GM18951 (cell line): ENCODE results near the gene TEAD3.

Source experiments
- POLR2A ChIP-seq: IDR thresholded peaks from 4 replicates; pipeline ENCODE4 v1.6.1; 2011; ENCODE audit warnings: mild to moderate bottlenecking; ENCODE audit not compliant: insufficient read length, insufficient read depth; ENCODE audit errors: extremely low read depth
- in situ Hi-C: fragments of 300-500 bp; cut with MboI; formaldehyde crosslinking; loops from one replicate; pipeline ENCODE4 v1.12.0; 2022; ENCODE audit warnings: low sequenced_read_pairs, mixed read lengths, inconsistent platforms; ENCODE audit not compliant: unreplicated experiment

TEAD3 gene

DNA sequence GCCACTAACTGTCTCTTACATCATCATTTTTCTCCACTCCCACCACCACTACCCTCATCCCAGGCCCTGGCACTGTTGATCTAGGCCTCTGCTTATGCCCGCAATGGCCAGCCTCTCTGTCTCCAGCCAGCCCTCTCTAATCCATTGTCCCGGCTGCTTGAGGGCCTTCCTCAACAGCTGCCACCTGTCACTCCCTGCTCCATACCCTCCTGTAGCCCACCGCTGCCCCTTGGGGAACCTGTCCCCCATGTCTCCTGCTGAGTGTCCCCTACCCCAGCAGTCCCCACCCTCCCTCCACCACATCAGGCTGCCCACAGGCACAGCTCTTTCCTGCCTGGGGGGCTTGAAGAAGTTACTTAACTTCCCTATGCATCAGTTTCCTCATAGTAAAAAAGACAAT is 13.4 kb downstream of the TEAD3 start:
- TF ChIP-seq POLR2A, result no peak
- in situ Hi-C loops, result no loop called here

DNA sequence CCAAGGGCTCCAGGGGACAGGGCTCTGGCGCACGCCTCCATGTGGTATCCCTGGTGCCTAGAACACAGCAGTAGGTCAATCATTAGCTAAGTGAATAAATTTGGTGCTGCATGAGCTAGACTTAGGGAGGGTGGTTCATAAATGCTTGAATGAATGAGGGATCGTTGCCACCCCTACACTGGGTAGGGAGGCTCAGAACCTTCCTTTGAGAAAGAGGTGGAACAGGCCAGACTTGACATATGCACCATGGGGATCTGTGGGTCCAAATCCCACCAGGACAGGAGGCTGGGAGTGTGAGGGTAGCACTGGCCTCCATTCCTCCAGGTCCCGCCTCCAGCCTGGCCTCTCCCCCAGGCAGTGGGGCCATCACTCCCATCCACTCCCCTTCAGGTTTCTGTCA is 13.8 kb downstream of the TEAD3 start:
- TF ChIP-seq POLR2A, result no peak
- in situ Hi-C loops, result no loop called here

DNA sequence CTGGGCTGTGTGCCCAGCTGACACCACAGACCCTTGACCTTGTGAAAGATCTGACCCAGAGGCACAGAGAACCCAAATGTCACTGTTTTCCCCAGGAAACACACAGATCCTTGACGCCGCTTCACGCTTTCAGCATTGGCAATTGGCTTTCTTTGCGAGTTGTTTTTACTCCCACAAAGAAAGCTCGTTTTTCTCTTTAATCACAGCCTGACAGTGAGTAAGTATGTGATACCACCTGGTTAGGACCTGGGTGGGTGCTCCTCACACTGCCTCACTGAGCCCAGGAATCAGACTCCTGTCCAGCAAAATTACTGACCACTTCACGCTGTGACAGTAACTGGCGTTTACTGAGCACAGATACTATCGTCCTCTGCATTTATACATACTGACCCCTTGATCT is 15.7 kb downstream of the TEAD3 start:
- in situ Hi-C loops, result no loop called here
- TF ChIP-seq POLR2A, result no peak

DNA sequence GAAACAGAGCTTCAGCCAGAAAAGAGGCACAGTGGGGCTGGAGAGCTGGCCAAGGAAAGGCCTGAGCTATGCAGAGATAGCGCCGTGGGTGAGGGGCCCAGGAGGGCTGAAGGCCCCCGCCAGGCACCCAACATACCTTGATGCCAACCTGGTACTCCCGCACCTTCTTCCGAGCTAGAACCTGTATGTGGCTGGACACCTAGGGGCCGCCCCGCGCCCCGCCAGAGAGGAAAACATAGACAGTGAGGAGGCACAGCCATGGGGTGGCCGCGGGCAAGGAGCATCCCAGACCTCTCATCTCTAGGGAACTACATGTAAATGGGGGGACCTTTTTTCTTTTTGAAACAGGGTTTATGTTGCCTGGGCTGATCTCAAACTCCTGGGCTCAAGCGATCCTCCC is 16.7 kb downstream of the TEAD3 start:
- TF ChIP-seq POLR2A, result no peak
- in situ Hi-C loops, result no loop called here

DNA sequence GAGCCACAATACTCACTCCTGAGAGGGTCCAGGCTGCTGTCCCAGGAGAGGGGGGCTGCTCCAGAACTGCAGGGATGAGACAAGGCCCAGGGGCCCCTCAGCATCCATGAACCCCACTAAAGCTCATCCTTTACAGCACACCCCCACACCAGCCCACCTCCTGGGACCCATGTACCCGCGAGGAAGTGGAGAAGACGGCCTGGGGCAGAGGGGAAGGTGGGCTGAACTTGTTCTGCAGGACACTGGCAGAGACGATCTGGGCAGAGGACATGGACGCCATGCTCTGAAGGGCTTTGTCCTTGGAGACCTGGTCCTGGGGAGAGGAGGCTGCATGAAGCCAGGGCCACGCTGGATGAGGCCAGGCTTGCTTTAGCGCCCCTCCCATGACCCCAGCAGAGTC is 18.6 kb downstream of the TEAD3 start:
- no peak for TF ChIP-seq POLR2A
- in situ Hi-C loops, result no loop called here

DNA sequence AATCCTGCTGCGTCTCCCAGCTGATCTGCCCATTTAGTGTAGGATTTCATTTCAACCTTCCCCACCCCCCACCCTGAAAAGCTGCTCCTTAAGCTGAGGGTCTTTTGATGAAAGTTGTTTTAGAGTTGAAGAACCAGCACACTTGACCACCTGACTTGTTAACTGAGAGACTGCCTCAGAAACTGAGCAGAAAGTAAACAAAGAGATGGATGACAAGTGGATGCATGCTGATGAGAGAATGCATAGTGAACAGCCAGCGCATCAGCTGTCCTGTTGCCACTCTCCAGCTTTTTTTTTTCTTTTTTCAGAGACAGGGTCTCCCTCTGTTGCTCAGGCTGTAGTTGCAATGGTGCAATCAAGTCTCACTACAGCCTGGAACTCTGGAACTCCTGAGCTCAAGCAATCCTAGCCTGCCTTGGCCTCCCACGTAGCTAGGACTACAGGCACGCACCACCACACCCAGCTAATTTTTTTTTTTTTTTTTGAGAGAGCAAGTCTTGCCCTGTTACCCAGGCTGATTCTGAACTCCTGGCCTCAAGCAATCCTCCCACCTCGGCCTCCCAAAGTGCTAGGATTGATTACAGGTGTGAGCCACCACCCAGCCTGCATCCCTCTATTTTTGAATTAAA is 19.2 kb downstream of the TEAD3 start:
- in situ Hi-C loops, result no loop called here
- no peak for TF ChIP-seq POLR2A

DNA sequence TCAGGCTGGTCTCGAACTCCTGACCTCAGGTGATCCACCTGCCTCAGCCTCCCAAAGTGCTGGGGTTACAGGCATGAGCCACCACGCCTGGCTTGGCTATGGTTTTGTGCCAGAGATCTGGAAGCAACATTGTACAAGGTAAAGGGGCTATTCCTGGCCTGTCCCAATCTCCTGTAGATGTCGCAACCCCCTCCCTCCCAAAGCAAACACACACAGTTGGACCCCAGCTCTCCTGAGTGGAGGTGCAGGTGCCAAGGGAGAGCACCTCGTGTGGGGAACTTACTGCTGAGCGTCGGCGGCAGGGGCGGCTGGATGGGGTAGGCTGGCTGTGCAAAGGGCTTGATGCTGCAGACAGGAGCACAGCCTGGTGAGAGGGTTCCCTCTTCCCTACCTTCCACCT is 19.9 kb downstream of the TEAD3 start:
- in situ Hi-C loops, result no loop called here
- TF ChIP-seq POLR2A, result no peak

DNA sequence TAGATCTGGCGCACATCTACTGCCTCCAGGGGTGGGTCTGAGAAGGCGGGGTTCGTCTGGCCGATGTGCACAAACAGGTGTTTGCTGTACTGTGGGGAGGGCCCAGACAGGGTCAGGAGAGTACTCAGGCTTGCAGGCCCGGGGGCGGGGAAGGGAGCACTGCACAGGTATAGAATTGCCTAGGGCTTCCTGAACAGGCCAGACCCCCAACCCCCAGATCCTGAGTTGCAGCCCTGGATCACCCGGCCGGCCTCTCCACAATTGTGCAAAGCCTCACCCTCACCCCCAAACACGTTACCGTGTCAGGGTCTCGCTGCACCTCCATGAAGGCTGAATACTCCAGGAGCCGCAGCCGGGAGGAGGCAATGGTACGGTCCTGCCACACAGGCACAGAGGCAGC is 20.9 kb downstream of the TEAD3 start:
- no peak for TF ChIP-seq POLR2A
- in situ Hi-C loops, result no loop called here

DNA sequence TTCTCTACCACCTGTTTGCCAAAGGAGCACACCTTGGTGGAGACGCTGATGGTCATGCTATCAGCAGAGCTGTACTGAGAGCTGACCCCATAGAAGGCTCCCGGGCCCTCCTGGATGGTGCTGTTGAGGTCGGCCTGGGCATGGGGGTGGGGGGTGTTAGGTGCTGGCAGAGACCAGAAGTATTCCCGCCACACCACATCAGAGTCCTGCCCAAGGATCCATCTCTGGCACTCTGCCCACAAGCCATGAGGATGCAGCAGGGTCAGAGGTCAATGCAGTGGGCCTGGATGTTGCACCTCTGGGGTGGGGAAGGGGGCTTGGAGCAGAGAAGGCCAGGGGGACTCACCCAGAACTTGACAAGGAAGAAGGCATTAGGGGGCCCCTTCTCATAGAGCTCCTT is 21.3 kb downstream of the TEAD3 start:
- in situ Hi-C loops, result no loop called here
- no peak for TF ChIP-seq POLR2A

DNA sequence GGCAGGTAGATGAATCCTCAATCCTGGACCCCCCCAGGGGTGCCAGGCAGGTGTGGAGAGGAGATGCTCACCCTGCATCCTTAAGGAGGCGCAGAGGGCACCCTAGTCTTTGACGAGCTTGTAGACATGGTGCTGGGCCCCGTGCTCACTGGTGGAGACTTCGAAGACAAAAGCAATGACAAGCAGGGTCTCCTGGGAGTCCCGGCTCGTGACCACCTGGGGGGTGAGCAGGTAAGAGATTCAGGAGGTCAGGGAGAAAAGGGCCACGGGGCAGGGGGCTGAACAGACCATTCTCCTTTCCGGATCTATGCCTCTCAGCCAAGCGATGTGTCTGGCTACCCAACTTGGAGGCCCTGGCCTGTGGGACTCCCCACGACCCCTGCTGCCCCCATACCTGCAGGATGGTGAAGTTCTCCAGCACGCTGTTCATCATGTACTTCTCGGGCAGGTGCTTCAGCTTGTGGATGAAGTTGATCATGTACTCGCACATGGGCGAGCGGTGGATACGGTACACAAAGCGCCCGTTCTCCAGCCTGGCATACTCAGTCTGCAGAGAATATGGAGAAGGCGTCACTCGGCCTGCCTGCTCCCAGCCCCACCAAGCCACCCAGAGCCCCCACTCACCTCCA is 21.8 kb downstream of the TEAD3 start:
- no peak for TF ChIP-seq POLR2A

DNA sequence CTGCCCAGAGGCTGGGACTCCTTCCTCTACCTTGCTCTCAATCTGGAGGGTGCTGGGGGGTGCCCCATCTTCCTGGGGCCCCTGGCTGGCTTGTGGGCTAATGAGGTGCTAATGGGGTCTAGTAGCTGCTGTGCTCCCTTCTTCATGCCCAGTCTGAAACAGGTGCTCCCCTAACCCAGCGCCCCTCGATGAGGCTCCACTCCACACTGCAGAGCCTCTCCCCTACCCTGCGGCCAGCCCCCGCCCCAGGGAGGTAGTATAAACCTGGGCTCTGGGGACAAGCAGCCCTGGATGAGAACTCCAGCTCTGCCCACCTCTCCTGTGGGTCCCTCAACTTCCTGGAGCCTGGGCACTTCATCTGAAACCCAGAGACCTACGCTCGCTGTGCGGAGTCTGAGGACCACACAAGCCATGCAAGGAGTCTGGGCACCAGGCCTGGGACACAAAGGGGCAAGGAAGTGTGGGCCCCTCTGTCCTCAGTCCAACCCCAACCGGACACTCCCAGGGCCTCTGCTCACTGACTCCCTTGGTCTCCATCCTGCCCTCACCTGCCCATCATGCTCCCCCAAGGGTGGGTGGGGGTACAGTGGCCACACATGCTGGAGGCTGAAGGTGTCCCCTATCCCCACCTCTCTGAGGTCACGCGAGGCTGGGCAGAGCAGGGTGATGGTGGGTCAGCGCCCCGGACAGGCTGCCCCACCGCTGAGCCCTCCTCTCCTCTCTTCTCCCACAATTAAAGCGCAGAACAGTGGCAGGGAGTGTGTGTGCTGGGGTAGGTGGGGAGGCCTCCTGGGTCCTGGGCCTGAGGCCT is 22.5 kb downstream of the TEAD3 start:
- peak; percentile 37 for TF ChIP-seq POLR2A
- in situ Hi-C loops, result no loop called here

More for the DNA sequence above, 21.8 kb downstream of the TEAD3 start:
- in situ Hi-C loops, result no loop called here

DNA sequence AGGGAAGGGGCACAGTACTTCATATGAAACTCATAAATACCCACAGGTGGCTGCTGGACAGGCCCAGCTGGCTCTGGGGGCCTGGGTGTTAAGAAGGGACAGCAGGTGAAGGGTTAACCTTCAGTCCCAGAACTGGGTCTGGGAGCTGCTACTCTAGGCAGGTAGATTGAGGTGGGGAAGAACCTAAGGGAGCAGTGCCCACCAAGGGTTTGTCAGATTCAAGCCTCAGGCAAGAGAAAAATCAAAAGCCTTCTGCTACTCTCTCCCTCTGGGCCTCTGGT is 23.1 kb downstream of the TEAD3 start:
- peak; percentile 4 for TF ChIP-seq POLR2A
- in situ Hi-C loops, result no loop called here

DNA sequence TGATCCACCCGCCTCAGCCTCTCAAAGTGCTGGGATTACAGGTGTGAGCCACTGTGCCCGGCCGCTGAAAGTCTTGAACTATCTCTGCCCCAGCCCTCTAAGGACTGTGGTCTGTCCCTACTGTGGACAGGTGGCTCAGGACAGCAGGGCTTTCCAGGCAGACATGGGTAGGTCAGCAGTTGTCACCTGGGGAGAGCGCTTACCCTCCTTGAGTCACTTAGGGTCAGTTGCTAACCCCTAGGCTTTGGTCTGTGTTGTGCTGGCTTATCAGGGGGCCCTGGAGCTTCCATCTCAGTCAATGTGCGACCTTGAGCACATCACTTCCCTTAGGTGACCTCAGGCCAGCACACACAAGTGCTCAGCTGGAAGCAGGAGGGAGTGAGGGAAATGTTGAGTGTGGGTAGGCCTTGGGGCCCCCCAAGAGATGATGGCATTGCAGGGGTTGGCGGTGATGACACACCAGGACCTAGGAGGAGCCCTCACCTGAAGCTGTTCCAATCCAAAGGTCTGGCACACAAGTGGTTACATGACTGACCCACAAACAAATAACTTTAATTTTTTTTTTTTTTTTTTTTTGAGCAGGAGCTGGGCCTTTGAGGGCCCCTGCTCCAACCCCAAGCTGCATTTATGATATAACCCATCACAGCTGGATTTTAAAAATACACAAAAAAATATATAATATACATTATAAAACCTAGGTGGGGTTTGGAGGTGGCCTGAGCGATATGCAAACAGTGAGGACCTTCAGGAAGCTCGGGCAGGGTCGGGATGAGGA is 23.6 kb downstream of the TEAD3 start:
- in situ Hi-C loops, result no loop called here
- no peak for TF ChIP-seq POLR2A
